B cell (primary cell): ENCODE measurements around the gene RPL28.

Experiments
- CTCF ChIP-seq: fragments of 200-600 bp; IDR thresholded peaks from one replicate; pipeline ENCODE4 v1.8.0; 2022; ENCODE audit warnings: antibody characterized with exemption, mild to moderate bottlenecking
- EZH2 ChIP-seq: IDR thresholded peaks from 2 replicates; pipeline ENCODE4 v1.6.1; 2012; ENCODE audit warnings: borderline replicate concordance, low read depth, mild to moderate bottlenecking, moderate library complexity, low read length; ENCODE audit not compliant: insufficient read depth, poor library complexity, severe bottlenecking

- no peak for TF ChIP-seq CTCF
- TF ChIP-seq EZH2, result no peak
Measured at GRCh38 chr19:55353803-55354697, 31.7 kb upstream of the RPL28 start.
